Thoracic aorta (tissue), 2 donors: Measurements from ENCODE around the gene TFPT. TPM values are rescaled to one million over a fixed set of nuclear protein-coding genes. Genes with fewer than 3 reads are reported as not detected.

Experiments
- ATAC-seq: fragments of 150-250 bp; one replicate; pipeline ENCODE4 v1.8.0; 2017; ENCODE audit warnings: low read depth; ENCODE audit not compliant: insufficient number of reproducible peaks, low FRiP score
- DNase-seq: peaks from one replicate; pipeline ENCODE4 v3.0.0-alpha.2; 2020; ENCODE audit warnings: low spot score
- H3K27ac ChIP-seq, 2 donors: fragments of 200-600 bp; sonication (generic); 1 replicate in 1 of 2; 2 replicates in 1 of 2; pipeline ENCODE4 v1.5.1; 2016; ENCODE audit warnings: mild to moderate bottlenecking in 2 of 2, moderate library complexity in 2 of 2
- H3K27me3 ChIP-seq: fragments of 200-600 bp; sonication (generic); replicated peaks from 2 replicates; pipeline ENCODE4 v1.6.0; 2016; ENCODE audit warnings: mild to moderate bottlenecking; ENCODE audit not compliant: insufficient read depth
- H3K36me3 ChIP-seq: fragments of 200-600 bp; sonication (generic); one replicate; pipeline ENCODE4 v1.5.1; 2016
- H3K4me1 ChIP-seq, 2 donors: fragments of 200-600 bp; sonication (generic); 1 replicate in 1 of 2; 2 replicates in 1 of 2; pipeline versions ENCODE4 v1.5.1 to v1.6.0; 2016; ENCODE audit warnings: low read depth in 2 of 2, mild to moderate bottlenecking in 1 of 2; ENCODE audit not compliant: control insufficient read depth in 1 of 2
- H3K4me3 ChIP-seq: fragments of 200-600 bp; sonication (generic); 2 replicates; pipeline ENCODE4 v1.5.1; 2016; ENCODE audit warnings: mild to moderate bottlenecking
- H3K9me3 ChIP-seq: fragments of 200-600 bp; sonication (generic); 2 replicates; pipeline ENCODE4 v1.5.1; 2016
- total RNA-seq, 2 donors: library from RNA; depleted of rRNA; stranded (reverse); fragments of >200 nt; gene quantifications; one replicate each; pipeline versions ENCODE4 v1.1.0 to v1.2.3, GENCODE V29; 2016
- TF ChIP-seq, protein P1 (sequence below): fragments of 200-600 bp; sonication (generic); IDR thresholded peaks from one replicate; pipeline ENCODE4 v1.5.1; 2019; ENCODE audit warnings: antibody characterized with exemption

TFPT gene
- total RNA-seq, 2 donors from 2014 or later, result 8.7 to 8.8 TPM

DNA sequence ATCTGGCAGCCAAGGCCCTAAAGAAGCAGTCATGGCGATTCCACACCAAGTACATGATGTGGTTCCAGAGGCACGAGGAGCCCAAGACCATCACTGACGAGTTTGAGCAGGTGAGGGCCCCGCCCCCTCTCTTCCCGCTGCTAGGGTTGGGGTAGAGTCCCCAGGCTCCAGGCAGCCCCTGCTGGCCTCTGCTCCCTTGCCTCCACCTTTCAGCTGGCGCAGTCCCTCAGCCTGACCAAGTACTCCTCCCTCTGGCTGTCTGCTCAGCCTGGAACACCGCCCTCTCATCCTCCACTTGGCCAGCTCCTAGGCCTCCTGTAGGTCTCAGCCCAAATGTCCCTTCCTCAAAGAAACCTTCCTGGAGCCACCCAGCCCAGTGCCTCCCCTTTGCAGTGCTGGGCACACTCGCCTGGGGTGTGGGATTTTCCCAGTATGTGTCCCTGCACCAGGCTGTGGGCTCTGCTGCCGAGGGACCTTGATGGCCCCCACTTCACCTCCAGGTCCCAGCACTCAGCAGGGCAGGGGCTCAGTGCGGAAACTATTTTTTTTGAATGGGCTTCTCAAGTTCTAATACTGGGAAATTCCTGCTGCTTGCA is 38.4 kb upstream of the TFPT start:
- ATAC-seq (no peak), DNase-seq (no peak)
- Histone ChIP-seq H3K36me3 (peaks cover 74% of the 10 kb centered on the region), H3K4me1 (peaks cover 6 to 8% of the 10 kb centered on the region in 2 donors), H3K9me3 (no peaks in the 10 kb centered on the region), H3K4me3 (no peak overlapping the region), H3K27ac (no peak overlapping the region), H3K27me3 (no peaks in the 10 kb centered on the region)
- TF ChIP-seq, protein P1, sequence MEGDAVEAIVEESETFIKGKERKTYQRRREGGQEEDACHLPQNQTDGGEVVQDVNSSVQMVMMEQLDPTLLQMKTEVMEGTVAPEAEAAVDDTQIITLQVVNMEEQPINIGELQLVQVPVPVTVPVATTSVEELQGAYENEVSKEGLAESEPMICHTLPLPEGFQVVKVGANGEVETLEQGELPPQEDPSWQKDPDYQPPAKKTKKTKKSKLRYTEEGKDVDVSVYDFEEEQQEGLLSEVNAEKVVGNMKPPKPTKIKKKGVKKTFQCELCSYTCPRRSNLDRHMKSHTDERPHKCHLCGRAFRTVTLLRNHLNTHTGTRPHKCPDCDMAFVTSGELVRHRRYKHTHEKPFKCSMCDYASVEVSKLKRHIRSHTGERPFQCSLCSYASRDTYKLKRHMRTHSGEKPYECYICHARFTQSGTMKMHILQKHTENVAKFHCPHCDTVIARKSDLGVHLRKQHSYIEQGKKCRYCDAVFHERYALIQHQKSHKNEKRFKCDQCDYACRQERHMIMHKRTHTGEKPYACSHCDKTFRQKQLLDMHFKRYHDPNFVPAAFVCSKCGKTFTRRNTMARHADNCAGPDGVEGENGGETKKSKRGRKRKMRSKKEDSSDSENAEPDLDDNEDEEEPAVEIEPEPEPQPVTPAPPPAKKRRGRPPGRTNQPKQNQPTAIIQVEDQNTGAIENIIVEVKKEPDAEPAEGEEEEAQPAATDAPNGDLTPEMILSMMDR, result no peak

GRCh38 chr19:54152878-54153524 is 37.5 kb upstream of the TFPT start:
- H3K4me3 ChIP-seq, result no peak overlapping the region
- TF ChIP-seq, protein P1, result no peak

DNA sequence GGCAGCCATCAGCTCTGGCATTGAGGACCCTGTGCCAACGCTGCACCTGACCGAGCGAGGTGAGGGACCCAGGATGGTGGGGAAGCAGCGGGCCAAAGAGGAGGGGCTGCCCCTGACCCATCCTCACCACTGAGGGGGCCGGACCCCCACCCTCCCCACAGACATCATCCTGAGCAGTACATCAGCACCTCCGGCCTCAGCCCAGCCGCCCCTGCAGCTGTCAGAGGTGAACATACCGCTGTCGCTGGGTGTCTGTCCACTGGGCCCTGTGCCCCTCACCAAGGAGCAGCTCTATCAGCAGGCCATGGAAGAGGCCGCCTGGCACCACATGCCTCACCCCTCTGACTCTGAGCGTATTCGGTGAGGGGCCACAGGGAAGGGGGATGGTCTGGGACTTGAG is 36.8 kb upstream of the TFPT start:
- Histone ChIP-seq H3K4me1 (no peaks in the 10 kb centered on the region), H3K4me3 (no peak overlapping the region), H3K27ac (no peak overlapping the region), H3K36me3 (peaks cover 86% of the 10 kb centered on the region), H3K27me3 (no peaks in the 10 kb centered on the region), H3K9me3 (no peaks in the 10 kb centered on the region)
- TF ChIP-seq, protein P1, result no peak
- no peak for DNase-seq
- ATAC-seq, result no peak

More at GRCh38 chr19:54152878-54153524, 37.5 kb upstream of the TFPT start:
- Histone ChIP-seq H3K27ac (no peak overlapping the region), H3K36me3 (peaks cover 82% of the 10 kb centered on the region), H3K27me3 (no peaks in the 10 kb centered on the region), H3K4me1 (no peaks in the 10 kb centered on the region), H3K9me3 (no peaks in the 10 kb centered on the region)
- ATAC-seq (no peak), DNase-seq (no peak)

GRCh38 chr19:54151362-54152035 is 36.0 kb upstream of the TFPT start:
- no peaks in the 10 kb centered on the region for H3K4me1 ChIP-seq
- H3K9me3 ChIP-seq, result no peaks in the 10 kb centered on the region
- H3K36me3 ChIP-seq, result peaks cover 86% of the 10 kb centered on the region
- DNase-seq, result no peak
- H3K4me3 ChIP-seq, result no peak overlapping the region
- TF ChIP-seq, protein P1, result no peak
- no peak overlapping the region for H3K27ac ChIP-seq
- no peak for ATAC-seq
- H3K27me3 ChIP-seq, result no peaks in the 10 kb centered on the region

GRCh38 chr19:54149021-54149812 is 33.8 kb upstream of the TFPT start:
- Histone ChIP-seq H3K27me3 (no peaks in the 10 kb centered on the region), H3K4me1 (no peaks in the 10 kb centered on the region), H3K27ac (no peak overlapping the region), H3K36me3 (peaks cover 91% of the 10 kb centered on the region), H3K4me3 (no peak overlapping the region), H3K9me3 (no peaks in the 10 kb centered on the region)
- TF ChIP-seq, protein P1, result no peak
- ATAC-seq (no peak), DNase-seq (no peak)
